Activated T-helper 2 cell treated with anti-CD3 and anti-CD28 coated beads, Interferon-gamma antibody, Interleukin-2, Interleukin-4, amounts not matched to agents 10 μg/mL and 5 μg/mL and 100 μg/mL, durations not matched to agents 14 hours and 24 hours and 36 hours (primary cell): Measurements from ENCODE around the gene HTR2A. TPM values are rescaled to one million over a fixed set of nuclear protein-coding genes. Genes with fewer than 3 reads are reported as not detected.
A peak's percentile ranks its signal among the peaks of the same experiment; 100 is the strongest.

ENCODE experiments used
- DNase-seq: peaks from one replicate; pipeline ENCODE4 v3.0.0; 2021; ENCODE audit warnings: low spot score
- H3K27ac Mint-ChIP-seq: one replicate; pipeline ENCODE4 v1.8.0; 2021; ENCODE audit warnings: mixed read lengths
- H3K27me3 Mint-ChIP-seq: one replicate; pipeline ENCODE4 v1.8.0; 2021; ENCODE audit warnings: low read depth, mixed read lengths
- H3K36me3 Mint-ChIP-seq: one replicate; pipeline ENCODE4 v1.8.0; 2021; ENCODE audit warnings: low read depth, mixed read lengths
- H3K4me1 Mint-ChIP-seq: one replicate; pipeline ENCODE4 v1.8.0; 2021; ENCODE audit warnings: low read depth, mixed read lengths
- H3K4me3 Mint-ChIP-seq: one replicate; pipeline ENCODE4 v1.8.0; 2021; ENCODE audit warnings: low read depth, mild to moderate bottlenecking, moderate library complexity, mixed read lengths
- H3K9me3 Mint-ChIP-seq: one replicate; pipeline ENCODE4 v1.8.0; 2021; ENCODE audit warnings: mixed read lengths
- intact Hi-C: fragments of 100-400 bp; cut with micrococcal nuclease; formaldehyde crosslinking; loops from one replicate; pipeline ENCODE4 v1.15.1; 2023
- total RNA-seq: library from RNA; stranded (reverse); gene quantifications from 2 replicates; pipeline ENCODE4 v1.2.3, GENCODE V29; 2022

Gene HTR2A
- total RNA-seq, 1 donor from 2014 or later = not detected

GRCh38 chr13:46797501-46798237, 99.2 kb downstream of the HTR2A start:
- Mint-ChIP-seq H3K27me3 (peaks cover 4% of the 10 kb centered on the region), H3K4me3 (peak overlapping the region; percentile 93), H3K9me3 (no peaks in the 10 kb centered on the region), H3K36me3 (peaks cover 16% of the 10 kb centered on the region), H3K4me1 (peaks cover 31% of the 10 kb centered on the region), H3K27ac (peak overlapping the region; percentile 94)
- no peak for DNase-seq
- intact Hi-C loops = loop anchor here (2.0 kb wide), 2 partner anchors 45 to 243 kb away; no protein-coding TSS in a partner anchor

- H3K27me3 Mint-ChIP-seq = peaks cover 3% of the 10 kb centered on the region
- H3K4me1 Mint-ChIP-seq = peaks cover 31% of the 10 kb centered on the region
- peak; percentile 84 for DNase-seq
- peak within 1 kb of the TSS; percentile 94 for H3K27ac Mint-ChIP-seq
- peaks cover 16% of the 10 kb centered on the region for H3K36me3 Mint-ChIP-seq
- H3K4me3 Mint-ChIP-seq = peak within 1 kb of the TSS; percentile 93
- H3K9me3 Mint-ChIP-seq = no peaks in the 10 kb centered on the region
- intact Hi-C loops = loop anchor here (2.0 kb wide), 2 partner anchors 44 to 242 kb away; no protein-coding TSS in a partner anchor
Measured at GRCh38 chr13:46796515-46797474, 100.1 kb downstream of the HTR2A start, which contains the start of gene ESD. Gene ESD (minus strand): TSS chr13:46797161. CDS start chr13:46791413, 5,748 bp downstream.

- Mint-ChIP-seq H3K27me3 (no peaks in the 10 kb centered on the region), H3K36me3 (peaks cover 16% of the 10 kb centered on the region), H3K27ac (peak overlapping the region; percentile 94), H3K4me3 (peak overlapping the region; percentile 93), H3K4me1 (peaks cover 31% of the 10 kb centered on the region), H3K9me3 (no peaks in the 10 kb centered on the region)
- intact Hi-C loops = loop anchor here (2.0 kb wide), 2 partner anchors 43 to 241 kb away; no protein-coding TSS in a partner anchor
- no peak for DNase-seq
Measured at GRCh38 chr13:46796129-46796514, 100.7 kb downstream of the HTR2A start.

GRCh38 chr13:46795321-46795720, 101.5 kb downstream of the HTR2A start:
- H3K27ac Mint-ChIP-seq = peak overlapping the region; percentile 60
- peak overlapping the region; percentile 60 for H3K4me3 Mint-ChIP-seq
- H3K4me1 Mint-ChIP-seq = peaks cover 35% of the 10 kb centered on the region
- intact Hi-C loops = no loop called here
- no peaks in the 10 kb centered on the region for H3K27me3 Mint-ChIP-seq
- DNase-seq = no peak
- peaks cover 23% of the 10 kb centered on the region for H3K36me3 Mint-ChIP-seq
- H3K9me3 Mint-ChIP-seq = no peaks in the 10 kb centered on the region

DNA sequence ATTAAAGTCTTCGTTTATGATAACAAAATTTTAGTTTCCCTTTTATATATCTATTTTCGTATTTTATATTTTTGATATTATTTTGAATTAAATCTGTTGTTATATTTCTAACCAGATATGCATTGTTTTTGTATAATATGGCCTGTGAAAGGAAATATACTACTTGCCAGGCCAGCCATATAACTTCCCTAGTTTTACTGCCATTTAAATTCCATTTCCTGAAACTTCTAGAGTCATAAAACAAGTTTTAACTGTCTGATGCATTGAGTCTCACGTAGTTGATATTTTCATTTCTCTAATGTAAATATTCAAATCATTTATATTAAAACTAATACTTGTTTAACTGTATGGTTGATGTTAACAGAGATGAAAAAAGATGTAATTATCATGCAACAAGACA, 113.3 kb downstream of the HTR2A start:
- H3K36me3 Mint-ChIP-seq = peaks cover 59% of the 10 kb centered on the region
- DNase-seq = no peak
- H3K9me3 Mint-ChIP-seq = no peaks in the 10 kb centered on the region
- H3K27ac Mint-ChIP-seq = no peak overlapping the region
- intact Hi-C loops = no loop called here
- H3K27me3 Mint-ChIP-seq = no peaks in the 10 kb centered on the region
- H3K4me3 Mint-ChIP-seq = no peak overlapping the region
- H3K4me1 Mint-ChIP-seq = peaks cover 7% of the 10 kb centered on the region

DNA sequence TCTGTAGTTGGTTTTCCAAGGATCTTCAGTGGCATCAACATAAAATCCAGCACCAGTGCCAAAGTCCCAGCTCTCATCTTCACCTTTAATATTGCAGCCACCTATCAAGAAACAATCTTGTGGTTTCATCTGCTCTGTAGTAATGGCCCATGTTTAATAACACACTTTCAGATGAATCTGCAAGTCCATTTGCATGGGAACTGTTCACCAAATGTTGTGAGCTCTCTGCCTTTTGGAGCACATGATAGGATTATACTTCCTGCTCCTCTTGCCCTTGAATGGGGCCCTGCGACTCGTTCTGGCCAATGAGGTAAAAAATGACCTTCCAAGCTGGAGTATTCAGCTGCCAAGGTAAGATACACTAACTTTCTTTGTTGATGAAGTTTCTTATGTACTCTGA, 114.2 kb downstream of the HTR2A start:
- Mint-ChIP-seq H3K4me3 (no peak overlapping the region), H3K27me3 (no peaks in the 10 kb centered on the region), H3K4me1 (peaks cover 6% of the 10 kb centered on the region), H3K27ac (no peak overlapping the region), H3K9me3 (no peaks in the 10 kb centered on the region), H3K36me3 (peaks cover 60% of the 10 kb centered on the region)
- no peak for DNase-seq
- intact Hi-C loops = no loop called here

GRCh38 chr13:46782066-46782465, 114.8 kb downstream of the HTR2A start:
- Mint-ChIP-seq H3K36me3 (peaks cover 60% of the 10 kb centered on the region), H3K27me3 (no peaks in the 10 kb centered on the region), H3K9me3 (no peaks in the 10 kb centered on the region), H3K4me1 (peaks cover 6% of the 10 kb centered on the region), H3K4me3 (no peak overlapping the region), H3K27ac (no peak overlapping the region)
- intact Hi-C loops = no loop called here
- DNase-seq = no peak

Other genes starting within 250 kb of the HTR2A start
- 125 and 126 TPM in 2 replicates for gene ESD, start 99.9 kb downstream of the HTR2A start, total RNA-seq